Gastrocnemius medialis (tissue), 4 donors: ENCODE data around the gene GNAZ. TPM values are rescaled to one million over a fixed set of nuclear protein-coding genes. Genes with fewer than 3 reads are reported as not detected.

Experiments
- ATAC-seq, 2 donors: fragments of 150-250 bp; one replicate each; pipeline ENCODE4 v1.9.1; 2016
- DNase-seq, 2 donors: peaks; one replicate each; pipeline ENCODE4 v3.0.0-alpha.2; 2019
- H3K27ac ChIP-seq, 4 donors: fragments of 200-600 bp; sonication (generic); 1 replicate in 1 of 4; 2 replicates in 3 of 4; pipeline ENCODE4 v1.5.1; 2016 to 2018; ENCODE audit warnings: mild to moderate bottlenecking in 2 of 4, moderate library complexity in 1 of 4
- H3K27me3 ChIP-seq, 3 donors: fragments of 200-600 bp; sonication (generic) in 2 of 3; 1 replicate in 1 of 3; 2 replicates in 2 of 3; pipeline versions ENCODE4 v1.5.1 to v1.6.0; 2016 to 2019; ENCODE audit warnings: mild to moderate bottlenecking in 1 of 3, moderate library complexity in 1 of 3
- H3K36me3 ChIP-seq, 2 donors: fragments of 200-600 bp; sonication (generic) in 1 of 2; one replicate each; pipeline ENCODE4 v1.5.1; 2017 to 2018
- H3K4me1 ChIP-seq, 2 donors: fragments of 200-600 bp; sonication (generic) in 1 of 2; one replicate each; pipeline ENCODE4 v1.5.1; 2016 to 2017; ENCODE audit warnings: mild to moderate bottlenecking in 2 of 2
- H3K4me3 ChIP-seq, 4 donors: fragments of 200-600 bp; sonication (generic) in 3 of 4; 1 replicate in 1 of 4; 2 replicates in 3 of 4; pipeline ENCODE4 v1.5.1; 2016 to 2019; ENCODE audit warnings: mild to moderate bottlenecking in 2 of 4
- H3K9me3 ChIP-seq, 3 donors: fragments of 200-600 bp; sonication (generic) in 2 of 3; 1 replicate in 1 of 3; 2 replicates in 2 of 3; pipeline ENCODE4 v1.5.1; 2016 to 2019
- CTCF ChIP-seq, 5 experiments: fragments of 450-650 bp in 3 of 5; fragments of 200-600 bp in 2 of 5; sonication (generic) in 2 of 5; IDR thresholded peaks in 4 of 5; conservative IDR thresholded peaks in 1 of 5; 1 replicate in 4 of 5; 2 replicates in 1 of 5; pipeline ENCODE4 v1.5.1; 2016 to 2019; ENCODE audit warnings: antibody characterized with exemption in 5 of 5, mild to moderate bottlenecking in 3 of 5, moderate library complexity in 3 of 5
- POLR2A ChIP-seq, 2 donors: fragments of 450-650 bp; IDR thresholded peaks; one replicate each; pipeline ENCODE4 v1.6.1; 2017; ENCODE audit warnings: antibody characterized with exemption in 2 of 2, mild to moderate bottlenecking in 2 of 2, moderate library complexity in 2 of 2
- in situ Hi-C, 4 donors: fragments of 200-750 bp; cut with MboI; loops; one replicate each; pipeline versions ENCODE4 v1.15.0 to v1.8.0; 2017; ENCODE audit warnings: low sequenced_read_pairs in 4 of 4
- intact Hi-C: fragments of 100-400 bp; cut with DNase I; formaldehyde crosslinking; loops from one replicate; pipeline ENCODE4 v1.15.1; 2023; ENCODE audit warnings: low total_unique reads
- total RNA-seq, 4 donors: library from RNA; depleted of rRNA; stranded (reverse); fragments of >200 nt; gene quantifications; one replicate each; pipeline versions ENCODE4 v1.1.0 to v1.2.3, GENCODE V29; 2016

The GNAZ gene
- total RNA-seq, 4 donors from 2014 or later = 0.92 to 3.1 (median 2.6) TPM

GRCh38 chr22:23072077-23072910 lies 2.0 kb downstream of the GNAZ start:
- no peak overlapping the region for H3K4me3 ChIP-seq
- H3K4me1 ChIP-seq = peaks cover 6 to 7% of the 10 kb centered on the region in 2 donors
- no peaks in the 10 kb centered on the region for H3K9me3 ChIP-seq
- no peaks in the 10 kb centered on the region for H3K27me3 ChIP-seq
- TF ChIP-seq POLR2A (IDR thresholded peaks at IDR 0.05) = no peak
- no peak for ATAC-seq
- no peaks in the 10 kb centered on the region for H3K36me3 ChIP-seq
- in situ Hi-C loops (no loop called here), intact Hi-C loops (no loop called here)
- no peak for DNase-seq
- H3K27ac ChIP-seq = no peak overlapping the region

- intact Hi-C loops (no loop called here), in situ Hi-C loops (no loop called here)
- ATAC-seq = no peak
- no peak for DNase-seq
- no peak for TF ChIP-seq POLR2A (IDR thresholded peaks at IDR 0.05)
- TF ChIP-seq CTCF (IDR thresholded peaks at IDR 0.05 in 4 of 5, conservative IDR thresholded peaks at IDR 0.05 in 1 of 5) = no peak
- no peak overlapping the region for H3K27ac ChIP-seq
- H3K9me3 ChIP-seq = no peaks in the 10 kb centered on the region
- H3K27me3 ChIP-seq = no peaks in the 10 kb centered on the region
- H3K4me1 ChIP-seq = peaks cover 6 to 7% of the 10 kb centered on the region in 2 donors
- H3K36me3 ChIP-seq = no peaks in the 10 kb centered on the region
- H3K4me3 ChIP-seq = no peak overlapping the region
Observed at GRCh38 chr22:23072911-23073491, 2.7 kb downstream of the GNAZ start.

GRCh38 chr22:23073526-23074229 lies 3.4 kb downstream of the GNAZ start:
- DNase-seq (no peak), ATAC-seq (no peak)
- H3K4me1 ChIP-seq = peaks cover 6 to 7% of the 10 kb centered on the region in 2 donors
- H3K9me3 ChIP-seq = no peaks in the 10 kb centered on the region
- H3K27me3 ChIP-seq = no peaks in the 10 kb centered on the region
- no peak overlapping the region for H3K27ac ChIP-seq
- in situ Hi-C loops (no loop called here), intact Hi-C loops (no loop called here)
- H3K4me3 ChIP-seq = no peak overlapping the region
- TF ChIP-seq CTCF (IDR thresholded peaks at IDR 0.05 in 4 of 5, conservative IDR thresholded peaks at IDR 0.05 in 1 of 5) (no peak), POLR2A (IDR thresholded peaks at IDR 0.05) (no peak)
- H3K36me3 ChIP-seq = no peaks in the 10 kb centered on the region

- Histone ChIP-seq H3K27ac (no peak overlapping the region), H3K4me3 (no peak overlapping the region), H3K9me3 (no peaks in the 10 kb centered on the region), H3K4me1 (peaks cover 4 to 6% of the 10 kb centered on the region in 2 donors), H3K27me3 (no peaks in the 10 kb centered on the region), H3K36me3 (no peaks in the 10 kb centered on the region)
- intact Hi-C loops (no loop called here), in situ Hi-C loops (no loop called here)
- no peak for TF ChIP-seq POLR2A (IDR thresholded peaks at IDR 0.05)
- no peak for TF ChIP-seq CTCF (IDR thresholded peaks at IDR 0.05 in 4 of 5, conservative IDR thresholded peaks at IDR 0.05 in 1 of 5)
- ATAC-seq (no peak), DNase-seq (no peak)
Observed at GRCh38 chr22:23074451-23074850, 4.1 kb downstream of the GNAZ start.

GRCh38 chr22:23075050-23075449 lies 4.7 kb downstream of the GNAZ start:
- Histone ChIP-seq H3K9me3 (no peaks in the 10 kb centered on the region), H3K27me3 (no peaks in the 10 kb centered on the region), H3K36me3 (no peaks in the 10 kb centered on the region), H3K4me3 (no peak overlapping the region), H3K4me1 (peaks cover 0 to 6% of the 10 kb centered on the region in 2 donors), H3K27ac (no peak overlapping the region)
- intact Hi-C loops = no loop called here
- TF ChIP-seq CTCF (IDR thresholded peaks at IDR 0.05 in 4 of 5, conservative IDR thresholded peaks at IDR 0.05 in 1 of 5) (no peak), POLR2A (IDR thresholded peaks at IDR 0.05) (no peak)
- in situ Hi-C loops = no loop called here
- DNase-seq (no peak), ATAC-seq (no peak)
